Activated T-cell treated with anti-CD3 and anti-CD28 coated beads for 24 hours (primary cell): Measurements from ENCODE around the gene RASGRF2.

Experiments
- DNase-seq: peaks from one replicate; pipeline ENCODE4 v3.0.0-alpha.2; 2020; ENCODE audit warnings: low read depth

The RASGRF2 gene

DNA sequence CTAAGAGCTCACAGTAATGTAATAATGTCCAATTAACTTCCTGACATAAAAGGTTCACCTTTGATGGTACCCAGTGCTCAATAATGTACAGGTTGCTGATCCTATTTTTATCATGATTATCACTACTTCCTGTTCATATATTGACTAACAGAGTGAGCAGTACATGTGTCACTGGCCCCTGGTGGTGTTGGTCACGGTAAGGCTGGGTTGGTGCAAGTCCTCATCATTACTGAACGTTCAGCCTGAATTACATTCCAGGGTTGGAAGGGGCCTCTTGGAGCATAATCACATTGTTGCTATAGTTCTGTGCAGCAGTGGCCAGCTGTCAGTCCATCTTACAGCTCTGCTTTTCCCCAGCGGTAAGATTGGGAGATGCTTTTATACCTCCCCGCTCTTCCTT, 248.7 kb downstream of the RASGRF2 start:
- DNase-seq, result no peak

DNA sequence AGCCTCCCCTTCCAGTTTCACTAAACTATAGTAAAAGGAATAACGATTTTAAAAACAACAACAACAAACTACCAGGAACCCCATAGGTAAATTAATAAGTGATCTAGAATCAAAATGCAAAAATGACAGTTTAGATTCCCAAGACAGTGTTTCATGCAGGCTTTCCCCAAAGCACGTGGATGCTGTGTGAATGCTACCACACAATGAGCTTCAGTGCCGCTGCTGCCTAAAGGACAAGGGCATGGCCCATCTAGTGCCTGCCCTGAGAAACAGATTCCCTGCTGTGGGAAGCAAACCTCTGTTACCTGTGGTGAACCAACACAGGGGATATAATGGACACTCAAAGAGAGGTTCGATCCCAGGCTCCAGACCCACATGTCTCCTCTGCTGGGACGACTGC, 249.2 kb downstream of the RASGRF2 start:
- no peak for DNase-seq

DNA sequence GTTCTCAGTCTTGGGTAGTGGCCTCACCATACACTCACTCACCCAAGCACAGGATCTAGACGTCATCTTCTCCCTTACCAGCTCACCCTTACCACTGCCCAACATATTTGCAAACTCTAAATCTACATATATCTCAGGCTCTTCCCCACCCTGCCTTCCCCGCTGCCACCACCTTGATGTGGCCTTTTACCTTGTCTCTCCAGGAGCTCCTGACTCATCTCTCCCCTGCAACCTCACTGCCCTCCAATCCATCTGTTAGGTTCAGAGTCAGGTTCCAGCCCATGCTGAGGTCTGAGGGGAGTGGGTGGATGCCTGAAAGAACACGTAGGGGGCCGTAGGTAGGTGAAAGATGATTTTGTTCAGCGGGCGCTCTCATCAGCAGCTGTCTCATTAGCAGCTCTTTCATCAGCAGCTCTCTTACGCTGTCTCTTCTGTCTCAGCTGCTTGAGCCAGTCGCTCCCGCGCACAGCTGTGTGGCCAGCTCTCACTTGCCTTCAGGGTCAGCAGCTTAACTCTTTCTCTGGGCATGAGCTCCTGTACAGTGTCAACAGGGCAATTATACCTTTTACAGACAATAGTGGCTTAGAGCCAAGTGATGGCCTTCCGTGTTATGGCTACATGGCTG, 249.8 kb downstream of the RASGRF2 start:
- no peak for DNase-seq

DNA sequence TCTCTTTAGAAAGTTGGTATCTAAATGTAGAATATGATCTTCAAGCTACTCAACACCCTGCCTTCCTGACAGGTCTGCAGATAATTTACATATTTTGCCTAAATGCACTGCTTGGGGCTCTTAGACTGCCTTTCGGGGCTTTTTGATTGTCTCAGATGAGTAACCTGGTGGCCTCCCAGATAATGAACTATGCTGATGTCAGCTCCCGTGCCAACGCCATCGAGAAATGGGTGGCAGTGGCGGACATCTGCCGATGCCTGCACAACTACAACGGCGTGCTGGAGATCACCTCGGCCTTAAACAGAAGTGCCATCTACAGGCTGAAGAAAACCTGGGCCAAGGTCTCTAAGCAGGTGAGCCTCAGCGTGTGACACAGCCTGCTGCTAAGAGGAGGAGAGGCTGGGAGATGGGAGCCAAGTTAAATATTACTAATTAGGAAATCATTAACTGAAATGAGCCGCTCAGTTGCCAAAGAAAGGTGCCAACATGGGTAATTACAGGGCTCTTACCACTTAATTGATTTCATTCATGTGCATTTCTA, 252.1 kb downstream of the RASGRF2 start:
- DNase-seq, result no peak

DNA sequence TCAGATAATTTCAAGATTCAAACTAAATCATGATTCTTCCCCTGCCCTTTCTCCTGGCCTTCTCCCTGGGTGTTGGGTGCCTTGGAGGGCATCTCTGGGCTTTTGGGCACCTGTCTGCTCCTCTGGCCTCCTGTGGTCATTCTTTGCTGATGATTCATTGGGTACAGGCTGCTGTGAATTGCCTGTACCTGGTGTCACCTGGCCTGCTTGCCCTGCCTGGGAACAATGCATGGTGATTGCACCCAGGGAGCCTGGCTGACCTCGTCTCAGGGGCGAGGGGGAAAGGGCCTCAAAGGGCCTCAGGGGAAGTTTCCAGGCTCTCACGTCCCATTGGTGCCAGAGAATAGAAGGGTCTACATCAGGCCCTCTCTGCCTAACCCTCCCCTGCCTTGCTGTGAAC, 252.9 kb downstream of the RASGRF2 start:
- DNase-seq, result no peak

DNA sequence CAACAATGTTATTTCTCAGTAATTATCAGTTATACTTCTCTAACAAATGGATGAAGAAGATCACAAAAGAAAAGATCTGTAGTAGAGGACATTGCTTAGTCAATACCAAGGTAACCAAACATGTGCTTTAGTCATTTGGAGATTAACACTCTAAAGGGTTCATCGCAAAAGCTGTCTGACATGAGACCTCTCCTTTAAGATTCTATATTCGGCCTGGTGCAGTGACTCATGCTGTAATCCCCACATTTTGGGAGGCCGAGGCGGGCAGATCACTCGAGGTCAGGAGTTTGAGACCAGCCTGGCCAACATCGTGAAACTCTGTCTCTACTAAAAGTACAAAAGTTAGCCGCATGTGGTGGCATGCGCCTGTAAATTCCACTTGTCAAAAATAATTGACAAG, 254.7 kb downstream of the RASGRF2 start:
- no peak for DNase-seq

DNA sequence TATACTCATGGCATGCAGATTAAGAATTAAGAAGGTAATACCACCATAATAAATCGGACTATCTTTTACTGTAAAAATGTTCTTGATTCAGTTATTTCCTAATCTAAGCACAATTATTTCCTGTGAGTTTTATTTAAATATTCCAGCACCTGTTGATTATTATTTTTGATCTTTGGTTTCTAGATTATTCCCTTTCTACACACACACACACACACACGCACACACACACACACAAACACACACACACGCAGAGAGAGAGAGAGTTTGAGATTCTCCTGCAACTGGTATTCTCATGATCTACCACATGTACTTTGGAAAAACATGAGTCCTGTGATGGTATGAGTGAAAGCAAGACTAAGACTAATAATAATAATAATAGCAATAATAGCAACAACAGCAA, 256.0 kb downstream of the RASGRF2 start:
- no peak for DNase-seq

DNA sequence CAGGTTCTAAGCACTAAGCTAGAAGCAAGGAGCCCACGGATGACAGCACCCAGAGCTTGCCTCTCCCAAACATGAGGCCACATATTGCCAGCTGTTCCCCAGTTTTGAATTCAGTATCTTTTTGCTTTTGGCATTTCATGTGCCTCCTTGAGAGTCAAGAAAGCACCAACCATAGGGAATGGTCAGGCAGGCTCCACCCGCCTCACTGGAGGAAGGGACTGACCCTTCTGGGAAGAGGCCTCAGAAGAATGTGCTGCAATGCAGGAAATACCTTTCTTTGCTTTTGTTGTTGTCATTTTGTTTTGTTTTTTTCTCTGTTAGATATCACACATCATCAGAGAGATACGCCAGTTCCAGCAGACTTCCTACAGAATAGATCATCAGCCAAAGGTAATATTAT, 259.2 kb downstream of the RASGRF2 start:
- DNase-seq, result no peak

DNA sequence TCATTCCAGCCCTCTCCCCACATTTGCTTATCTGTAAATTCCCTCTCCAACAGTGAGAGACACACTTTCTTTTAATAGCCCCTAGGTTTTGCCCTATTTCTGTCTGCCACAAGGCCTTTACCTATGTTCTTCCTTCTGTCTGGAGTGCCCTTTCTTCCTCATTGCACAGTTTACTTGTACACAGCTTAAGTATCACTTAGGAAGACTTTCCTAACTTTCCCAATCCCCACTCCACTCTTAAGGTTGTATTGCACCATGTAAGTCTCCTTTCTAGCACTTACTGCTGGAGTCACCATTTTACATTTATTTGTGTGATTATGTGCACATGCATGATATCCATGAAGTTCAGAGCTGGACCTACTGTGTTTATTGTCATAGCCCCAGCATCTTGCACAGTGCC, 262.1 kb downstream of the RASGRF2 start:
- DNase-seq, result no peak

DNA sequence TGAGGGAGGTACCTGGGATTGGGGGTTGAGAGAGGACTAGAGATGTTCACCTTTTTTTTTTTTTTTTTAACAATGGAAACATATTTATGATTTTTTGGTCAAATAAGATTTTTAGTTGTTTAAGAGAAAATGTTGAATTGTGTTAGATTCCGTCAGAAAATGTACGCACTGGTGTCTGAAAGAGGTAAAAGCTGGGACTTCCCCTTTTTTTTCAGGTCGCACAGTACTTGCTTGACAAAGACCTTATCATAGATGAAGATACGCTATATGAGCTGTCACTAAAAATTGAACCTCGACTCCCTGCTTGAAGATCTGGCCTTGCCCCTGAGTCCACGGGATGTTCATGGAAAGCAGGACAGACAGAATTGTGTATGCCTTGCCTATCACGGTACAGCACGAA, 265.3 kb downstream of the RASGRF2 start:
- no peak for DNase-seq

DNA sequence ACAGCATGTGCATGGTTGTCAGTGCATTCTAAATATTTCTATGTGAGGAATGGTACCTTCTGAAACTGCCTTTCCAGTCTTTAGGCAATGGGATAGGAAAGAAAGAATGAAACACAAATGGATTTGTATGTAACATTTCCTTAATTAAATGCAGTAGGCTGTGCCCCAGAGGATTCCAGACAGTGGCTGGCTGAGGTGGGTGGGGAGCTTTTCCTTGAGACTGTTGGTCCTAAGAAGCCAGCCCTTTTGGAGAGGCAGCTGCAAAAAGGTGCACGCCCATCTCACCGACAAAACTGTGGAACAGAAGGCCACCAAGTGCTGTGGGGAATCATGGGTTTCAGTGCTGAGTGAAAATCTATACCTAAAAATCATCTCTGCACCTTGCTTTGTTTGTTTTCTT, 266.1 kb downstream of the RASGRF2 start:
- no peak for DNase-seq

DNA sequence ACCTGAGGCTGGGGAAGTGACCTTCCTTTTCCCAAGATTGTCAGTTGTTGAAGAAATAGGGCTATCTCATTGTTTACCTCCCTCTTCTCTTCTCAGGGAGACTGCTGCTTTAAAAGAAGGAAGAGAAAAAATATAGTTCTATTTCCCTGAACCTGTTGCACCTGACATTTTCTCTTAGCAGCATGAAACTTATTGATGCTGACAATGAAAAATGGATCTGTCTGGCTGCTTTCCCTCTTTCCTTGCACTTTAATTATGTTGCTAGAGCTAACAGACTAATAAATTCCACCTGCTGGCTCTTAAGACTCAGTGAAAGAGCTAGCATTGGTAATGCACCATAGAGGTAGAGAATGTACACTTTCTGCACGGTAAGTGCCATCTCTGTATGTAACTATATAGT, 266.8 kb downstream of the RASGRF2 start:
- DNase-seq, result no peak

DNA sequence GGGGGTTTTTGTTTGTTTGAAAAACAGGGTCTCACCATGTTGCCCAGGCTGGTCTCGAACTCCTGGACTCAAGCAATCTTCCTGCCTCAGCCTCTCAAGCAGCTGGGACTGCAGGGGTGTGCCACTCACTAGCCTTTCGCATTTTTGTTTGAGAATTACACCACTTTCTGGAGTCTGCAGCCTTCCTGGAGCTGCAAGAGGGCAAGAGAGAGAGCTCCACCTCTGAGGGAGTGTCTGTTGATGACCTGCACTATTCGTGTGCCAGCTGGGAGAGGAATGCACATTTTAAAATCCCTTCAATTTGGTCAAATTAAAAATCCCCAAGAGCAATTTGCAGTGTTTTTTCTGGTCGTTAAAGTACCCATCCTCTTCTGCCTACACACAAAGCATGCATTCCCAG, 267.9 kb downstream of the RASGRF2 start:
- DNase-seq, result no peak

DNA sequence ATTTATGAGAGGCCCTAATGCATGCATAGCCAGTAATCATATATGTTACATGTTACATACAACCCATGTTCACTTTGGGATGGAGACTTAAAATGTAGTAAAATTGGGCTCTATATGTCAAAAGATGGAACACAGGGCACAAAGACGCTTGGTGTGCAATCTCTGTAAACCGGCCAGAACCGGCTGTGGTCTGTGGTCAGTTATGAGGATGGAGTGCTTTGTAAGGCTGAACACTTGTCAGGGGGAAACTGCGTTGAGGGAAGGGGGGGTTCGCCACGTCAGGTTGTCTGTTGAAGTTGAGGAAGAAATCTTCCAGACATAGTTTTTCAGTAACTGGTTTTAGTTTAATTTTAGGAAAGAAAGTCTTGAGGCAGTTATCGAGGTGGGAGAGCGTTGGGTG, 270.3 kb downstream of the RASGRF2 start:
- no peak for DNase-seq

DNA sequence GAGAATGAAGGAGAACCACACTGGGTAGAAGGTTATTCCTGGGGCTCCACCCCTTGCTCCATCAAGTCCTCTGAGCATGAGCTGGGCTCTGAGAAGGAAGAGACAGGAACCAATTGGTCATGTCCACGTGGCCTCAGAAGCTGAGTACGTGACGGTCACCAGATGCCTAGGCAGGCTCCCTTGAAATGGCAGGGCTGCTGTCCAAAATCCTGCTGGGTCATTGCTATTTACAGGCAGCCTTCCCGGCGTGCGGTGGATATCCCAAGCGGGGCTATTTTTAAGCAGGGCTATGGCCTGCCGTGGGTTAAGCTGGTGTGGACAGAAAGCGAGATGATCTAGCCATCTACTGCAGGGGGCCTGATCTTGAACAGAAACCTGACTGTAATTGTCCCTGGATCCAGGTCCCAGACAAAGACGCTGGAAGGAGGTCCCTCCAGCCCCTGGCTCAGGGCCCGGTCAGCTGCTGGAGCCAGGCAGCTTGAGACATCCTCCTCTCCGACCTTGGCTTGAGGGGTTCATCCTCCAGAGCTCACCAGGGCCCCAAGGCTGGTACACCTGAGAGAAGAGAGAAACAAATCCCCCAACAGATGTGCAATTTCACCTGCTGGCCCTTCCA, 272.4 kb downstream of the RASGRF2 start:
- no peak for DNase-seq

DNA sequence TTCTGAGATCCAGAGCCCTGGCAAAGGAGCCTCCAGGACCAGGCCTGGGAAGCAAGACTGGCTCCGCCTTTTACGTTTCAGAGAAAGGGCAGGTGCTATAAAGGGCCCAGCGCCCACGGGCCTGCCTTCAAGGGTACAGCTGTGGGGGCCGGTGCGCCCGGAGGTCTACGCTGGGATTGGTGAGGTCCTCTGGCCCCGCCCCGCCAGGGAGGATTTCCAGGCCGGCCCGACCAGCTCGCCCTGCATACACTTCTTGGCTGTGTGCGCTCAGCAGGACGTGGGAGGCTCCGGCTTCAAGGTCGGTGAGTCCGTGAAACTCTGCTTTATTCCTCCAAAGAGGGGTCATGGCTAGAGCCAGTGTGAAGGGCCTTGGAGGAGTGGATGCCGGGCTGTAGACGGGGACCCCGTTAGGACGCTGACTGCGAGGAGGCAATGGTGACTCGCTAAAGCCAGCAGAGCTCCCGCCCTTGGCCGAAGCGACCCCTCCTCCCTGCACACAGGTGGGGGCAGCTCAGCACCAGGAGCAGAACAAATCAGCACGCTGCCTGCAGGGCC, 273.0 kb downstream of the RASGRF2 start, which contains the start of gene CKMT2:
Gene CKMT2 (plus strand): TSS at position 243 of the 555 bp plus-strand sequence. CDS start 17,811 bp downstream, outside the sequence.
- DNase-seq, result no peak

DNA sequence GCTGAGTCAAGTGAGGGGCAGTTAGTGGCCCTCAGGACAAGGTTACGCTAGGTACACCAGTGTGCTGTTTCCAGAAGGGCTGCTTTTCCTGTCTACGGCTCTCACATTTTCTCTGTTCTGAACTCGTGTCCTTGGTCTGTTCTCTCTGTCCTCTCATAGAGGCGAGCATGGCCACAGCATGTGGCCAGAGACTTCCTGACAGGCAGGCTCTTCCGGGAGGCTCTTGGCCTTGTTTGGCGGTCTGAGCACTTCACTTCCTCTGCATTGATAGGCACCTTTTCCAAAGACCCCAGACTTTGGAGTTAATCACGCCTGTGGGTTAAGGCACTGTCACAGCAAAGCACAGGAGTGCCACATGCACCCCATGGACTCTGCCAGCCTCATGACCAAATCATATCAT, 274.1 kb downstream of the RASGRF2 start:
- no peak for DNase-seq

DNA sequence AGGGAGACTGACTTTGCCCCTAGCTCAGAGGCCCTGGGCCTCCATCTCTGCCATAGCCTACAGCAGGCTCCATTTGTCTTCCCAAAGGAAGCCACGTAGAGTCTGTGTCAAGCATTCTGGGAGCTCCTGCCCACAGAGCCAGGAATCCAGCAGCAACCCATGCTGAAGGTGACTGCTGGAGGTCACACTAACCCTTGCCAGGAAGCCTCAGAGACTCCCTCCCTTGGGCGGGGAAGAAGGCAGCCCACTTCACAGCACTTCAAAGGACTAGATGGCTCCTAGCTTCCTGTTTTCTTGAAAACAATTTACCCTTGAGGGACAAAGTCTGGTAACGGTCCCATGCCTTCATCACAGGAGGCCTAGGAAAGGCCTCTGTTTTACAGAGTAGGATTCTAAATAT, 274.6 kb downstream of the RASGRF2 start:
- no peak for DNase-seq

DNA sequence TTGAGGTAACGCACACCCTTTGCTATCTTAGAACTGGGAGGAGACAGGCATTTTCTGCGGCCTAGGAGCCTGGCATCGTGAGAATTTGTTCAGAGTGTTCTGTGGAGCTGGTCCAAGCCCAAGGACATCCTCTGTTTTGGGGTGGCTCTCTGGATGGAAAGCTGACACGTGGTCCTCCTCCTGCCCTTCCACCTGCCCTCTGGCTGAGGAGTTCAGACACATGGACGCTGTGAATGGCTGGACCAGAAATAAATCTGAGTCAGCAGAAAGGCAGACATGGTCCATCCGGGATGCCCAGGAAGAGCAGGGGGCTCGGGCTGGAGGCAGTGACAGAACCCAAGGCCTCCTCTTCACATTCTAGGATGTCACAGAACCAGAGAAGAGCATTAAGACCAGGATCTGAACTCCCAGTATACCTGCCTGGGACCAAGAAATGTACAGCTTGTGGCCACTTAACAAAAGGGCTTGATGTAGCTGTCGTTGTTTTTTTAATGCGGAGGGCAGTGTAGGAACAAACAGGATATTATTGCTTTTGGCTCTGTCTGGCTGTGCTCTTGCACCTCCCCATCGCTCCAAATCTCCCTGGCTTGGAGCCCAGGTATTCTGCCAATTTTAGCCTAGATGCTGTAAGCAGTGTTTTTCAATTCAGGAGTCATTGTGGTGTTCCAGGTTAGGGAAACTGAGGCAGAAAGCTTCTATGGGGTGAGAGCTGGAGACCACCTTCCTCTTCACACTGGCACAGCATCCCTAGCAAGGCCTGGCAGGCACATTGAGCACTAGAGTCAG, 275.3 kb downstream of the RASGRF2 start:
- DNase-seq, result no peak

DNA sequence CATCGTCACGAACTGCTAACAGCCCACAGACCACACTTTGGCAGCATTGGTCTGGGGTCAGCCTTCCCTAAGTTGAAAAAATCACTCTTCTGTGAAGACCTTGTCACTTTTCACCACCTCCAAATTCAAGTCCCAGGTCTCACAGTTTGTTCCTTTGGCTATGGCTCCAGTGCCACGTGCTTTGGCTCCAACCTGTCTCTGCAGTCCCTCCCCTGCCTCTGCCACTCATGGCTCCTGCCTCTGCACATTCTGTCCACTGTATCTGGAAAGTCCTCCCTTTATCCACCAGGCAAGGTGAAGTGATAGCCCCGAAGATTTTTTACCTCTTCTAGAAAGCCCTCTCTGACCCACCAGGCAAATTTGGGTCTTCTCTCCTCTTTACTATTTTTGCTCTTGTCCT, 278.3 kb downstream of the RASGRF2 start:
- no peak for DNase-seq

DNA sequence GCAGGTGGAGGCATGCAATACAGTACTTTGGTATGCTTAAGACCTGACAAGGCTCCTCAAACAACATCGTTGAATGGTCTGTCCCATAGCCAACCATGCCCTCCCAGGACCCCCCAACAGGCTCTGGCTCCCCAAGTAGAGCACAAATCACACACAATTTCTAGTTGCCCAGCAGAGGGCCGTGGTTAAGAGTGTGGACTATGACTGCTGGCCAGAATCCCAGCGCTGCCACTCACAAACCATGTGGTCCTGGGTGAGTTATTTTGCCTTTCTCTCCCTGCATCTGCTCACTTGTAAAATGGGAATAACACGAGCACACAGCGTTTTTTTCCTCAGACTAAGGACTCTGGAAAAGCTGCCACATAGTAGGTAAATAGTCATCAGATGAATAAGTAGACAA, 279.4 kb downstream of the RASGRF2 start:
- no peak for DNase-seq

DNA sequence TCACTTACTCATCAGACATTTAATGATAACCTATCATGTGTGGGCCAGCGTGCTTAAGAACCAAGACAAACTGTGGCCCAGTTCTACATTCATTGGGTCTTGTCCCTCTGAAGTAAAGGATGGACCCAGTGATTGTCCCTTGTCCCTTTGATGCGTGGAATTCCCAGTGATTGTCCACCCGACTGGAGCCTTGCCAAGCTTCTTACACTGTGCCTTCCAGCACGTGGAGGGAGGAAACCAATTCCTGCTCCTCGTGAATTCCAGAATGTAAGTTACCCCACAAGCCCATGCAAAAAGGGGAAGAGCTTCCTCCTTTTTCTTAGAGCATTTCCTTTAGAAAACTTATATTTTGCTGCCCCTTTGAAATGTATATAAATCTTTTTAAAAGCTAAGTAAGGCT, 280.8 kb downstream of the RASGRF2 start:
- DNase-seq, result no peak
